PFSK-1 (cell line): ENCODE data around the gene DNAJC11.

Experiments
- POLR2AphosphoS5 ChIP-seq: IDR thresholded peaks from 2 replicates; pipeline ENCODE4 v1.6.1; 2012; ENCODE audit warnings: low read depth, mild to moderate bottlenecking, control low read depth, low read length, moderate library complexity
- TF ChIP-seq, protein P1 (sequence below), 2 experiments: IDR thresholded peaks; 2 replicates each; pipeline versions ENCODE4 v1.6.1 to v1.8.0; 2011 to 2012; ENCODE audit warnings: low read depth in 2 of 2, low read length in 2 of 2, control low read depth in 1 of 2, inconsistent platforms in 1 of 2, mild to moderate bottlenecking in 1 of 2, moderate library complexity in 1 of 2; ENCODE audit not compliant: insufficient read depth in 1 of 2

DNA sequence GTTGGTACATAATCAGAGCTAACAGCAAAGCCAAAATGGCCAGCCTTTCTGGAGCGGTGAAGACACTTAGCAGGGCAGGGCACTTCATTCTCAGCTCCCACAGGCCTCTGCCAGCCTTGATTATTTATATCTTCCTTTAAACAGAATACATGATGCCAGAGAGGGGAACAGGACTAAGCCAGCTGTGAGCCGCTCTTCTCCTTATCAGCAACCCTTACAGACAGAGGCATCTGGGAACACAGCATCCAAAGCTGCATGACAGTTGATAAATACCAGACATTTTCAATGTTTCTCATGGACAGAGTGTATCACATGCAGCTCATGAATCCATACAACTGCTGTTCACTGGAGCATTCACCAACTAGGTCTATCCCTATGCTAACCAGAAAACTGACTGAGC, 29.1 kb downstream of the DNAJC11 start:
- TF ChIP-seq, protein P1, sequence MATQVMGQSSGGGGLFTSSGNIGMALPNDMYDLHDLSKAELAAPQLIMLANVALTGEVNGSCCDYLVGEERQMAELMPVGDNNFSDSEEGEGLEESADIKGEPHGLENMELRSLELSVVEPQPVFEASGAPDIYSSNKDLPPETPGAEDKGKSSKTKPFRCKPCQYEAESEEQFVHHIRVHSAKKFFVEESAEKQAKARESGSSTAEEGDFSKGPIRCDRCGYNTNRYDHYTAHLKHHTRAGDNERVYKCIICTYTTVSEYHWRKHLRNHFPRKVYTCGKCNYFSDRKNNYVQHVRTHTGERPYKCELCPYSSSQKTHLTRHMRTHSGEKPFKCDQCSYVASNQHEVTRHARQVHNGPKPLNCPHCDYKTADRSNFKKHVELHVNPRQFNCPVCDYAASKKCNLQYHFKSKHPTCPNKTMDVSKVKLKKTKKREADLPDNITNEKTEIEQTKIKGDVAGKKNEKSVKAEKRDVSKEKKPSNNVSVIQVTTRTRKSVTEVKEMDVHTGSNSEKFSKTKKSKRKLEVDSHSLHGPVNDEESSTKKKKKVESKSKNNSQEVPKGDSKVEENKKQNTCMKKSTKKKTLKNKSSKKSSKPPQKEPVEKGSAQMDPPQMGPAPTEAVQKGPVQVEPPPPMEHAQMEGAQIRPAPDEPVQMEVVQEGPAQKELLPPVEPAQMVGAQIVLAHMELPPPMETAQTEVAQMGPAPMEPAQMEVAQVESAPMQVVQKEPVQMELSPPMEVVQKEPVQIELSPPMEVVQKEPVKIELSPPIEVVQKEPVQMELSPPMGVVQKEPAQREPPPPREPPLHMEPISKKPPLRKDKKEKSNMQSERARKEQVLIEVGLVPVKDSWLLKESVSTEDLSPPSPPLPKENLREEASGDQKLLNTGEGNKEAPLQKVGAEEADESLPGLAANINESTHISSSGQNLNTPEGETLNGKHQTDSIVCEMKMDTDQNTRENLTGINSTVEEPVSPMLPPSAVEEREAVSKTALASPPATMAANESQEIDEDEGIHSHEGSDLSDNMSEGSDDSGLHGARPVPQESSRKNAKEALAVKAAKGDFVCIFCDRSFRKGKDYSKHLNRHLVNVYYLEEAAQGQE (IDR thresholded peaks at IDR 0.05; ENCODE audit: insufficient read depth in 1 of 2, low read depth in 2 of 2, low read length in 2 of 2): no peak
- no peak for TF ChIP-seq POLR2AphosphoS5
